Astrocyte of the spinal cord (primary cell): ENCODE measurements around the gene NT5C1B.
A peak's percentile ranks its signal among the peaks of the same experiment; 100 is the strongest.

Source experiments
- DNase-seq: peaks from one replicate; pipeline ENCODE4 v3.0.0; 2011; ENCODE audit warnings: low read depth, low spot score
- H3K4me3 ChIP-seq: 2 replicates; pipeline ENCODE4 v1.5.1; 2011; ENCODE audit warnings: low read depth, mild to moderate bottlenecking, low read length, moderate library complexity
- CTCF ChIP-seq: IDR thresholded peaks from 2 replicates; pipeline ENCODE4 v1.5.1; 2012; ENCODE audit warnings: low read depth, mild to moderate bottlenecking, low read length, inconsistent platforms
- in situ Hi-C: cut with HindIII; loops from 2 replicates; pipeline ENCODE4 v1.10.0; 2017; ENCODE audit warnings: low sequenced_read_pairs

Gene NT5C1B

GRCh38 chr2:18517386-18517785 is 72.0 kb downstream of the NT5C1B start:
- H3K4me3 ChIP-seq: no peak overlapping the region
- in situ Hi-C loops: loop anchor here (25.0 kb wide), 1 partner anchor 845 kb away; the partner anchor contains the start of gene OSR1
- TF ChIP-seq CTCF: no peak
- no peak for DNase-seq

GRCh38 chr2:18516112-18516511 is 73.3 kb downstream of the NT5C1B start:
- in situ Hi-C loops: loop anchor here (25.0 kb wide), 1 partner anchor 846 kb away; the partner anchor contains the start of gene OSR1
- peak; percentile 84 for DNase-seq
- no peak overlapping the region for H3K4me3 ChIP-seq
- no peak for TF ChIP-seq CTCF

- TF ChIP-seq CTCF: no peak
These were observed 74.6 kb downstream of the NT5C1B start for GRCh38 chr2:18514526-18515461.

More at GRCh38 chr2:18514526-18515461, 74.6 kb downstream of the NT5C1B start:
- no peak overlapping the region for H3K4me3 ChIP-seq
- in situ Hi-C loops: loop anchor here (25.0 kb wide), 1 partner anchor 848 kb away; the partner anchor contains the start of gene OSR1
- peak; percentile 26 for DNase-seq
